H9 (cell line): Measurements from ENCODE around the gene DQX1. TPM values are rescaled to one million over a fixed set of nuclear protein-coding genes. Genes with fewer than 3 reads are reported as not detected.
A peak's percentile ranks its signal among the peaks of the same experiment; 100 is the strongest.

Experiments
- DNase-seq: peaks from one replicate; pipeline ENCODE4 v3.0.0-alpha.2; 2017
- H2AFZ ChIP-seq: one replicate; pipeline ENCODE4 v1.6.1; 2013; ENCODE audit warnings: mild to moderate bottlenecking, low read length, control low read depth, moderate library complexity
- H2AK5ac ChIP-seq: 2 replicates; pipeline ENCODE4 v1.6.1; 2013; ENCODE audit warnings: low read length, control low read depth, mixed read lengths; ENCODE audit not compliant: insufficient read length
- H2BK120ac ChIP-seq: one replicate; pipeline ENCODE4 v1.6.1; 2013; ENCODE audit warnings: low read depth, mild to moderate bottlenecking, low read length, control low read depth, inconsistent platforms; ENCODE audit not compliant: poor library complexity, severe bottlenecking
- H2BK12ac ChIP-seq: 2 replicates; pipeline ENCODE4 v1.6.1; 2013; ENCODE audit warnings: low read length, control low read depth, mixed read lengths, low read depth; ENCODE audit not compliant: insufficient read length
- H2BK15ac ChIP-seq: 2 replicates; pipeline ENCODE4 v1.6.1; 2013; ENCODE audit warnings: low read depth, low read length, control low read depth
- H2BK20ac ChIP-seq: one replicate; pipeline ENCODE4 v1.6.1; 2013; ENCODE audit warnings: low read depth, mild to moderate bottlenecking, low read length, control low read depth, inconsistent platforms; ENCODE audit not compliant: poor library complexity, severe bottlenecking
- H2BK5ac ChIP-seq: 2 replicates; pipeline ENCODE4 v1.6.1; 2013; ENCODE audit warnings: low read length, control low read depth, mixed read lengths; ENCODE audit not compliant: insufficient read length
- H3K14ac ChIP-seq: 2 replicates; pipeline ENCODE4 v1.6.1; 2013; ENCODE audit warnings: low read length, control low read depth; ENCODE audit not compliant: insufficient read depth
- H3K18ac ChIP-seq: 2 replicates; pipeline ENCODE4 v1.6.1; 2013; ENCODE audit warnings: low read depth, mild to moderate bottlenecking, mixed read lengths, low read length, control low read depth; ENCODE audit not compliant: insufficient read length
- H3K23ac ChIP-seq: 2 replicates; pipeline ENCODE4 v1.6.1; 2013; ENCODE audit warnings: low read length, control low read depth, mixed read lengths, low read depth; ENCODE audit not compliant: insufficient read length
- H3K23me2 ChIP-seq: 2 replicates; pipeline ENCODE4 v1.6.1; 2013; ENCODE audit warnings: low read depth, mild to moderate bottlenecking, mixed read lengths, low read length, control low read depth; ENCODE audit not compliant: insufficient read length, poor library complexity, severe bottlenecking
- H3K27ac ChIP-seq: 2 replicates; pipeline ENCODE4 v1.5.1; 2013; ENCODE audit warnings: low read length, control low read depth, mixed read lengths, low read depth; ENCODE audit not compliant: insufficient read length
- H3K27me3 ChIP-seq: 2 replicates; pipeline ENCODE4 v1.6.1; 2013; ENCODE audit warnings: low read length, control low read depth, inconsistent platforms; ENCODE audit not compliant: insufficient read depth
- H3K4ac ChIP-seq: 2 replicates; pipeline ENCODE4 v1.6.1; 2013; ENCODE audit warnings: low read depth, mild to moderate bottlenecking, control low read depth, inconsistent platforms, low read length, moderate library complexity
- H3K4me1 ChIP-seq: 2 replicates; pipeline ENCODE4 v1.6.1; 2013; ENCODE audit warnings: low read length, control low read depth, inconsistent platforms; ENCODE audit not compliant: insufficient read depth
- H3K4me2 ChIP-seq: 2 replicates; pipeline ENCODE4 v1.6.1; 2013; ENCODE audit warnings: low read length, control low read depth, mixed read lengths; ENCODE audit not compliant: insufficient read length, insufficient read depth
- H3K56ac ChIP-seq: 2 replicates; pipeline ENCODE4 v1.6.1; 2013; ENCODE audit warnings: low read depth, mild to moderate bottlenecking, mixed read lengths, low read length, control low read depth; ENCODE audit not compliant: insufficient read length
- H3K79me1 ChIP-seq: 2 replicates; pipeline ENCODE4 v1.6.1; 2013; ENCODE audit warnings: low read depth, mild to moderate bottlenecking, moderate library complexity, low read length, control low read depth, inconsistent platforms; ENCODE audit not compliant: insufficient read depth, poor library complexity, severe bottlenecking
- H3K79me2 ChIP-seq: 2 replicates; pipeline ENCODE4 v1.6.1; 2013; ENCODE audit warnings: low read length, control low read depth, inconsistent platforms; ENCODE audit not compliant: insufficient read depth
- H3K9ac ChIP-seq: 2 replicates; pipeline ENCODE4 v1.6.1; 2013; ENCODE audit warnings: low read length, control low read depth, mixed read lengths; ENCODE audit not compliant: insufficient read length; ENCODE audit errors: extremely low read depth
- H3K9me3 ChIP-seq: one replicate; pipeline ENCODE4 v1.6.1; 2013; ENCODE audit warnings: low read depth, low read length, inconsistent platforms; ENCODE audit not compliant: control insufficient read depth
- H3T11ph ChIP-seq: one replicate; pipeline ENCODE4 v1.6.1; 2013; ENCODE audit warnings: mild to moderate bottlenecking, low read length, control low read depth, inconsistent platforms
- H4K20me1 ChIP-seq: one replicate; pipeline ENCODE4 v1.6.1; 2013; ENCODE audit not compliant: control insufficient read depth, insufficient read length, insufficient read depth
- H4K5ac ChIP-seq: 2 replicates; pipeline ENCODE4 v1.6.1; 2013; ENCODE audit warnings: low read depth, mild to moderate bottlenecking, mixed read lengths, low read length, control low read depth; ENCODE audit not compliant: insufficient read length
- H4K8ac ChIP-seq: replicated peaks from 2 replicates; pipeline ENCODE4 v1.6.1; 2013; ENCODE audit warnings: low read length, control low read depth, mixed read lengths, low read depth; ENCODE audit not compliant: insufficient read length
- H4K91ac ChIP-seq: 2 replicates; pipeline ENCODE4 v1.6.1; 2013; ENCODE audit warnings: low read depth, mild to moderate bottlenecking, moderate library complexity, mixed read lengths, low read length, control low read depth; ENCODE audit not compliant: insufficient read length
- H3K27ac Mint-ChIP-seq, 3 experiments: 2 replicates in 2 of 3; 3 replicates in 1 of 3; pipeline ENCODE4 v1.8.0; 2020 to 2021; ENCODE audit warnings: mixed read lengths in 3 of 3, mild to moderate bottlenecking in 1 of 3, moderate library complexity in 1 of 3
- H3K27me3 Mint-ChIP-seq: 2 replicates; pipeline ENCODE4 v1.8.0; 2021; ENCODE audit warnings: low read depth, mild to moderate bottlenecking, moderate library complexity, mixed read lengths
- H3K36me3 Mint-ChIP-seq, 3 experiments: 2 replicates in 2 of 3; 3 replicates in 1 of 3; pipeline ENCODE4 v1.8.0; 2020 to 2021; ENCODE audit warnings: low read depth in 3 of 3, mixed read lengths in 3 of 3; ENCODE audit not compliant: insufficient read depth in 1 of 3
- H3K4me1 Mint-ChIP-seq, 2 experiments: 2 replicates each; pipeline ENCODE4 v1.8.0; 2020; ENCODE audit warnings: mixed read lengths in 2 of 2
- H3K4me3 Mint-ChIP-seq, 2 experiments: 2 replicates in 1 of 2; 3 replicates in 1 of 2; pipeline ENCODE4 v1.8.0; 2020 to 2021; ENCODE audit warnings: mild to moderate bottlenecking in 2 of 2, mixed read lengths in 2 of 2, moderate library complexity in 1 of 2
- H3K9me3 Mint-ChIP-seq, 2 experiments: 2 replicates in 1 of 2; 3 replicates in 1 of 2; pipeline ENCODE4 v1.8.0; 2020; ENCODE audit warnings: mild to moderate bottlenecking in 2 of 2, mixed read lengths in 2 of 2, moderate library complexity in 1 of 2
- WGBS: extraction: QIAGEN DNeasy Blood & Tissue Kit; methylation state at CpG from one replicate; pipeline ENCODE4 v1.1.7; 2013; ENCODE audit warnings: missing lambda C conversion rate, low lambda C conversion rate, mixed read lengths; ENCODE audit not compliant: insufficient read length; ENCODE audit errors: extremely low coverage; 5-methylcytosine and 5-hydroxymethylcytosine counted together
- total RNA-seq: library from RNA; stranded (reverse); gene quantifications from 2 replicates; pipeline ENCODE4 v1.2.1, GENCODE V29; 2021
- TF ChIP-seq, protein P1 (sequence below): fragments of 200-600 bp; sonication (generic); conservative IDR thresholded peaks from 3 replicates; pipeline ENCODE4 v1.8.0; 2021; ENCODE audit warnings: antibody characterized with exemption, mild to moderate bottlenecking

DQX1 gene
- total RNA-seq, 1 experiment from 2014 or later, result 0.98 TPM

DNA sequence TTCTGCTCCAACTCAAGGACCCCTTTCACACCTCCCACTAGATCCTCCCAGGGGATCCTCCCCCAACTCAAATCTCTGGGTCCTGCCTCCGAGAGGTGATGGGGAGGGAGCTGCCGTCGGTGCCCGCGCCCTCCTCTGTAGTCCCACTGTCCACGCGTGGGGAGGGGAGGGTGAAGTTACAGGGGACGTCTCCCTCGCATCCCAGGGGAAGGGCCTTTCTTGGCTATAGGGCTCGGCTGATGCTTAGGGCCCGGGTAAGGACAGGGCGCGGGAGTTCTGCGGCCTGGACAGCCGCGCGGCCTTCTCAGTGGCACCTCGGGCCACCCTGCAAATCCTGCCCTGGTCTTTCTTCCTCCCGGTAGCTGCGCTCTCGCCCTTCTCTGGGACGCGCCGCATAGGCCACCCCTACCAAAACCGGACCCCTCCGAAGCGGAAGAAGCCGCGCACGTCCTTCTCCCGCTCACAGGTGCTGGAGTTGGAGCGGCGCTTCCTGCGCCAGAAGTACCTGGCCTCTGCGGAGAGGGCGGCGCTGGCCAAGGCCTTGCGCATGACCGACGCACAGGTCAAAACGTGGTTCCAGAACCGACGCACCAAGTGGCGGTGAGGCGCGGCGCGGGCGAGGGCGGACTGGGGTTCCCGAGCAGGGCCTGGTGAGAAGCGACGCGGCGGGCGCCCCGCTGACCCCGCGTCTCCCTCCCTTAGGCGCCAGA, 10.6 kb downstream of the DQX1 start:
- no peak overlapping the region for H2BK5ac ChIP-seq
- H2BK15ac ChIP-seq, result no peak overlapping the region
- no peak overlapping the region for H3K14ac ChIP-seq
- H3T11ph ChIP-seq, result no peak overlapping the region
- no peak overlapping the region for H3K27ac ChIP-seq
- H2BK120ac ChIP-seq, result no peak overlapping the region
- no CpG with 5 or more reads among the region's 60 CpGs for WGBS
- H4K20me1 ChIP-seq, result no peaks in the 10 kb centered on the region
- no peaks in the 10 kb centered on the region for H3K9me3 ChIP-seq
- DNase-seq, result peak; percentile 78
- H4K5ac ChIP-seq, result no peak overlapping the region
- H3K4ac ChIP-seq, result no peak overlapping the region
- peak overlapping the region; percentile 49 for H3K4me2 ChIP-seq
- Mint-ChIP-seq H3K4me3 (peak overlapping the region; percentile 51 to 78), H3K9me3 (peaks cover 13 to 17% of the 10 kb centered on the region in 2 experiments), H3K27me3 (peaks cover 98% of the 10 kb centered on the region), H3K36me3 (peaks cover 5 to 8% (median 6%) of the 10 kb centered on the region in 3 experiments; a peak in 6 of 7 replicates), H3K27ac (no peak overlapping the region), H3K4me1 (peaks cover 12 to 14% of the 10 kb centered on the region in 2 experiments)
- no peak overlapping the region for H4K91ac ChIP-seq
- H3K18ac ChIP-seq, result no peak overlapping the region
- H3K56ac ChIP-seq, result no peak overlapping the region
- H4K8ac ChIP-seq, result no peak overlapping the region
- no peak overlapping the region for H2BK20ac ChIP-seq
- no peaks in the 10 kb centered on the region for H3K79me2 ChIP-seq
- H2AFZ ChIP-seq, result no peak overlapping the region
- H2BK12ac ChIP-seq, result no peak overlapping the region
- H3K9ac ChIP-seq, result no peak overlapping the region
- peaks cover 19% of the 10 kb centered on the region for H3K23me2 ChIP-seq
- H2AK5ac ChIP-seq, result no peak overlapping the region
- peaks cover 86% of the 10 kb centered on the region for H3K27me3 ChIP-seq
- H3K23ac ChIP-seq, result no peak overlapping the region
- TF ChIP-seq, protein P1, sequence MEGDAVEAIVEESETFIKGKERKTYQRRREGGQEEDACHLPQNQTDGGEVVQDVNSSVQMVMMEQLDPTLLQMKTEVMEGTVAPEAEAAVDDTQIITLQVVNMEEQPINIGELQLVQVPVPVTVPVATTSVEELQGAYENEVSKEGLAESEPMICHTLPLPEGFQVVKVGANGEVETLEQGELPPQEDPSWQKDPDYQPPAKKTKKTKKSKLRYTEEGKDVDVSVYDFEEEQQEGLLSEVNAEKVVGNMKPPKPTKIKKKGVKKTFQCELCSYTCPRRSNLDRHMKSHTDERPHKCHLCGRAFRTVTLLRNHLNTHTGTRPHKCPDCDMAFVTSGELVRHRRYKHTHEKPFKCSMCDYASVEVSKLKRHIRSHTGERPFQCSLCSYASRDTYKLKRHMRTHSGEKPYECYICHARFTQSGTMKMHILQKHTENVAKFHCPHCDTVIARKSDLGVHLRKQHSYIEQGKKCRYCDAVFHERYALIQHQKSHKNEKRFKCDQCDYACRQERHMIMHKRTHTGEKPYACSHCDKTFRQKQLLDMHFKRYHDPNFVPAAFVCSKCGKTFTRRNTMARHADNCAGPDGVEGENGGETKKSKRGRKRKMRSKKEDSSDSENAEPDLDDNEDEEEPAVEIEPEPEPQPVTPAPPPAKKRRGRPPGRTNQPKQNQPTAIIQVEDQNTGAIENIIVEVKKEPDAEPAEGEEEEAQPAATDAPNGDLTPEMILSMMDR, result no peak
- H3K79me1 ChIP-seq, result no peaks in the 10 kb centered on the region
- no peaks in the 10 kb centered on the region for H3K4me1 ChIP-seq
